Measurements from ENCODE around the gene CPN1. TPM values are rescaled to one million over a fixed set of nuclear protein-coding genes. Genes with fewer than 3 reads are reported as not detected.

The CPN1 gene
- polyA plus RNA-seq, 1 donor (not counting 4 experiments of a cell fraction or from before 2014, with no cell fraction given): not detected

DNA sequence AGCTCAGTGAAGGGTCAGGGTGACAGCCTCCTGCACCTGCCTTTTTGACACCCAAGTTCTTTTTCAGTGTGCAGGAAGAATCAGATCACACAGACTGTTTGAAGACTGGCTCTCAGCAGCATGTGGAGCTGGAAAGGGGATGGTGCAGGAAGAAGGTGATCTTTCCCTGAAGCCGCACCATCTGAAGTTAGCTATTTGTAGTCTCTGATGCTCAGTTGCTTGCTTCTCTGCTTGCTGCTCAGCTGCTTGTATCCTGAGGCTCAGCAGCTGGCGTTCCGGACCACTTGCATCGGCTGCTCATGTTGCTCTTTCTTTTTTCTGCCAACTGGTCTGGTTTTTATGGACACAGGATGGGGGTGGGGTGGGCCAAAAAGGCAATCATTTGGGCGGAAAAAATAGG, 56.1 kb downstream of the CPN1 start:
- Histone ChIP-seq H3K9me3 (ENCODE audit: control insufficient read depth, low read depth, low read length) (peaks cover 2% of the 10 kb centered on the region), H3K36me3 (ENCODE audit: control insufficient read depth in 2 of 2, extremely low read depth in 1 of 2, insufficient read depth in 2 of 2, low read length in 2 of 2) (no peaks in the 10 kb centered on the region), H4K20me1 (ENCODE audit: control insufficient read depth, extremely low read depth, insufficient read depth, low read length) (no peaks in the 10 kb centered on the region), H2AFZ (ENCODE audit: control insufficient read depth, low read length) (no peak overlapping the region), H3K4me2 (ENCODE audit: control insufficient read depth, extremely low read depth, insufficient read depth, low read depth, low read length) (no peak overlapping the region), H3K27me3 (ENCODE audit: control insufficient read depth, extremely low read depth, insufficient read depth, low read length) (no peaks in the 10 kb centered on the region), H3K27ac (ENCODE audit: control insufficient read depth, insufficient read depth, low read length) (no peak overlapping the region), H3K79me2 (ENCODE audit: control insufficient read depth, insufficient read depth, low read length) (no peaks in the 10 kb centered on the region), H3K4me3 (ENCODE audit: control insufficient read depth in 2 of 3, extremely low read depth in 1 of 3, insufficient read depth in 2 of 3, low read depth in 1 of 3, low read length in 3 of 3) (no peak overlapping the region), H3K9ac (ENCODE audit: control insufficient read depth, extremely low read depth, insufficient read depth, low read length) (no peak overlapping the region), H3K9me1 (ENCODE audit: control insufficient read depth, extremely low read depth, insufficient read depth, low read length) (no peaks in the 10 kb centered on the region), H3K4me1 (ENCODE audit: control insufficient read depth, extremely low read depth, insufficient read depth, low read length) (no peaks in the 10 kb centered on the region)
- DNase-seq (ENCODE audit: low read depth, low spot score) (no peak), FAIRE-seq (no peak)
- dilution Hi-C loops (cut with MboI; ENCODE audit: extremely low pct_ligation_motif_present, low sequenced_read_pairs): no loop called here
- no peak for TF ChIP-seq EZH2 (IDR thresholded peaks at IDR 0.05; ENCODE audit: low read length)
- TF ChIP-seq, protein P1, sequence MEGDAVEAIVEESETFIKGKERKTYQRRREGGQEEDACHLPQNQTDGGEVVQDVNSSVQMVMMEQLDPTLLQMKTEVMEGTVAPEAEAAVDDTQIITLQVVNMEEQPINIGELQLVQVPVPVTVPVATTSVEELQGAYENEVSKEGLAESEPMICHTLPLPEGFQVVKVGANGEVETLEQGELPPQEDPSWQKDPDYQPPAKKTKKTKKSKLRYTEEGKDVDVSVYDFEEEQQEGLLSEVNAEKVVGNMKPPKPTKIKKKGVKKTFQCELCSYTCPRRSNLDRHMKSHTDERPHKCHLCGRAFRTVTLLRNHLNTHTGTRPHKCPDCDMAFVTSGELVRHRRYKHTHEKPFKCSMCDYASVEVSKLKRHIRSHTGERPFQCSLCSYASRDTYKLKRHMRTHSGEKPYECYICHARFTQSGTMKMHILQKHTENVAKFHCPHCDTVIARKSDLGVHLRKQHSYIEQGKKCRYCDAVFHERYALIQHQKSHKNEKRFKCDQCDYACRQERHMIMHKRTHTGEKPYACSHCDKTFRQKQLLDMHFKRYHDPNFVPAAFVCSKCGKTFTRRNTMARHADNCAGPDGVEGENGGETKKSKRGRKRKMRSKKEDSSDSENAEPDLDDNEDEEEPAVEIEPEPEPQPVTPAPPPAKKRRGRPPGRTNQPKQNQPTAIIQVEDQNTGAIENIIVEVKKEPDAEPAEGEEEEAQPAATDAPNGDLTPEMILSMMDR (optimal IDR thresholded peaks at IDR 0.05 in 1 of 3, IDR thresholded peaks at IDR 0.05 in 1 of 3, conservative IDR thresholded peaks at IDR 0.05 in 1 of 3; ENCODE audit: extremely low read depth in 1 of 3, insufficient read depth in 2 of 3, low read length in 3 of 3): no peak

DNA sequence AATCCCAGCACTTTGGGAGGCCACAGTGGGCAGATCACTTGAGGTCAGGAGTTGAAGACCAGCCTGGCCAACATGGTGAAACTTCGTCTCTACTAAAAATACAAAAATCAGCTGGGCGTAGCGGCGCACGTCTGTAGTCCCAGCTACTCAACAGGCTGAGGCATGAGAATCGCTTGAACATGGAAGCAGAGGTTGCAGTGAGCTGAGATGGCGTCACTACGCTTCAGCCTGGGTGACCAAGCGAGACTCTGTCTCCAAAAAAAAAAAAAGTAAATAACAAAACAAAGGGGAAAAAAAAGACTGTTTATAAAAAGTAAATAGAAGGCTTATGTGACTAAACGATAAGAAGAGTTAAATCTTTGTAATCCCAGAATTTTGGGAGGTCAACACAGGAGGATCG, 56.9 kb downstream of the CPN1 start:
- no peaks in the 10 kb centered on the region for H3K79me2 ChIP-seq (ENCODE audit: control insufficient read depth, insufficient read depth, low read length)
- H3K9me3 ChIP-seq (ENCODE audit: control insufficient read depth, low read depth, low read length): peaks cover 2% of the 10 kb centered on the region
- H3K4me3 ChIP-seq (ENCODE audit: control insufficient read depth in 2 of 3, extremely low read depth in 1 of 3, insufficient read depth in 2 of 3, low read depth in 1 of 3, low read length in 3 of 3): no peak overlapping the region
- TF ChIP-seq, protein P1 (optimal IDR thresholded peaks at IDR 0.05 in 1 of 3, IDR thresholded peaks at IDR 0.05 in 1 of 3, conservative IDR thresholded peaks at IDR 0.05 in 1 of 3; ENCODE audit: extremely low read depth in 1 of 3, insufficient read depth in 2 of 3, low read length in 3 of 3): no peak
- TF ChIP-seq EZH2 (IDR thresholded peaks at IDR 0.05; ENCODE audit: low read length): no peak
- no peak overlapping the region for H3K9ac ChIP-seq (ENCODE audit: control insufficient read depth, extremely low read depth, insufficient read depth, low read length)
- no peaks in the 10 kb centered on the region for H3K9me1 ChIP-seq (ENCODE audit: control insufficient read depth, extremely low read depth, insufficient read depth, low read length)
- no peaks in the 10 kb centered on the region for H4K20me1 ChIP-seq (ENCODE audit: control insufficient read depth, extremely low read depth, insufficient read depth, low read length)
- dilution Hi-C loops (cut with MboI; ENCODE audit: extremely low pct_ligation_motif_present, low sequenced_read_pairs): no loop called here
- no peak overlapping the region for H3K4me2 ChIP-seq (ENCODE audit: control insufficient read depth, extremely low read depth, insufficient read depth, low read depth, low read length)
- no peak overlapping the region for H2AFZ ChIP-seq (ENCODE audit: control insufficient read depth, low read length)
- no peaks in the 10 kb centered on the region for H3K36me3 ChIP-seq (ENCODE audit: control insufficient read depth in 2 of 2, extremely low read depth in 1 of 2, insufficient read depth in 2 of 2, low read length in 2 of 2)
- H3K27ac ChIP-seq (ENCODE audit: control insufficient read depth, insufficient read depth, low read length): no peak overlapping the region
- FAIRE-seq (no peak), DNase-seq (ENCODE audit: low read depth, low spot score) (no peak)
- H3K27me3 ChIP-seq (ENCODE audit: control insufficient read depth, extremely low read depth, insufficient read depth, low read length): no peaks in the 10 kb centered on the region
- H3K4me1 ChIP-seq (ENCODE audit: control insufficient read depth, extremely low read depth, insufficient read depth, low read length): no peaks in the 10 kb centered on the region

Data from keratinocyte (primary cell).